Measurements from ENCODE around the gene RHOT2. TPM values are rescaled to one million over a fixed set of nuclear protein-coding genes. Genes with fewer than 3 reads are reported as not detected.
A peak's percentile ranks its signal among the peaks of the same experiment; 100 is the strongest.

The RHOT2 gene
- total RNA-seq, 1 experiment from 2014 or later, result 143 TPM

- Histone ChIP-seq H2AFZ (no peak overlapping the region), H3K27ac (no peak overlapping the region), H3K4me3 (no peak overlapping the region), H3K4me2 (no peak overlapping the region), H3K4me1 (replicated peaks; ENCODE audit: insufficient read depth) (peaks cover 14% of the 10 kb centered on the region; the same call in 1 of the 2 replicates), H3K36me3 (ENCODE audit: low read depth) (no peaks in the 10 kb centered on the region), H3K9me3 (ENCODE audit: insufficient read depth, low read depth) (no peaks in the 10 kb centered on the region), H3K79me2 (ENCODE audit: low read depth) (peaks cover 25% of the 10 kb centered on the region), H4K20me1 (ENCODE audit: insufficient read depth) (no peaks in the 10 kb centered on the region), H3K9me2 (ENCODE audit: insufficient read depth) (no peaks in the 10 kb centered on the region), H3K27me3 (ENCODE audit: insufficient read depth, low read depth) (no peaks in the 10 kb centered on the region), H3F3A (ENCODE audit: insufficient read depth, low read depth) (peaks cover 16% of the 10 kb centered on the region)
- intact Hi-C loops (cut with micrococcal nuclease; ENCODE audit: unreplicated experiment), result no loop called here
- POLR2A ChIA-PET (ENCODE audit: unreplicated experiment), result interaction anchor here (0.7 kb wide), 1 partner anchor 44 kb away, joined by 4 read pairs; no protein-coding TSS in a partner anchor
- DNase-seq, result no peak
- no peak for TF ChIP-seq EZH2 (IDR thresholded peaks at IDR 0.05; ENCODE audit: low read depth)
- TF ChIP-seq, protein P1, sequence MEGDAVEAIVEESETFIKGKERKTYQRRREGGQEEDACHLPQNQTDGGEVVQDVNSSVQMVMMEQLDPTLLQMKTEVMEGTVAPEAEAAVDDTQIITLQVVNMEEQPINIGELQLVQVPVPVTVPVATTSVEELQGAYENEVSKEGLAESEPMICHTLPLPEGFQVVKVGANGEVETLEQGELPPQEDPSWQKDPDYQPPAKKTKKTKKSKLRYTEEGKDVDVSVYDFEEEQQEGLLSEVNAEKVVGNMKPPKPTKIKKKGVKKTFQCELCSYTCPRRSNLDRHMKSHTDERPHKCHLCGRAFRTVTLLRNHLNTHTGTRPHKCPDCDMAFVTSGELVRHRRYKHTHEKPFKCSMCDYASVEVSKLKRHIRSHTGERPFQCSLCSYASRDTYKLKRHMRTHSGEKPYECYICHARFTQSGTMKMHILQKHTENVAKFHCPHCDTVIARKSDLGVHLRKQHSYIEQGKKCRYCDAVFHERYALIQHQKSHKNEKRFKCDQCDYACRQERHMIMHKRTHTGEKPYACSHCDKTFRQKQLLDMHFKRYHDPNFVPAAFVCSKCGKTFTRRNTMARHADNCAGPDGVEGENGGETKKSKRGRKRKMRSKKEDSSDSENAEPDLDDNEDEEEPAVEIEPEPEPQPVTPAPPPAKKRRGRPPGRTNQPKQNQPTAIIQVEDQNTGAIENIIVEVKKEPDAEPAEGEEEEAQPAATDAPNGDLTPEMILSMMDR (conservative IDR thresholded peaks at IDR 0.05), result no peak
- no TSS peak for BruUV-seq (replicated peaks)
- CTCF ChIA-PET, result interaction anchor here (0.5 kb wide), 1 partner anchor 46 kb away, joined by 3 read pairs; no protein-coding TSS in a partner anchor
Observed at GRCh38 chr16:638034-638543, 29.8 kb upstream of the RHOT2 start.

DNA sequence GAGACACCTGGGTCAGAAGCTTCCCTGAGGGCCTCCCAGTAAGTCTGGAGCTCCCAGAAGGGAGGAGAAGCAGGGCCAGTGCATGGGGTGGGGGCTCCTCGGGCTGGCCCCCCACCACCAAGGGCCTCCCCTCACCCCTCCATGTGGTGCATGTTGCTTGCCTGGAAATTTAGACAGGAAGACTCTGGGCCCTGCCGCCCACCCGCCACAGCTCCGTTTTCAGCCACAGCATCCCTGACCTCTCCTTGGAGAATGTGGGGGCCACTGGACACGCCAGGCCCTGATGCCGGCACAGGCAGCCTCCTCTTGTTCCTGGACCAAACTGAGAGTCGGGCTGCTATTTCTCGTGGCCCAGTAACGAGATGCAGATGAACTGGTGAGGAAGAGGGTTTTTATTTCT is 29.1 kb upstream of the RHOT2 start:
- Histone ChIP-seq H3F3A (ENCODE audit: insufficient read depth, low read depth) (peaks cover 16% of the 10 kb centered on the region), H4K20me1 (ENCODE audit: insufficient read depth) (no peaks in the 10 kb centered on the region), H3K4me1 (replicated peaks; ENCODE audit: insufficient read depth) (peaks cover 22% of the 10 kb centered on the region; the same call in 1 of the 2 replicates), H3K27ac (no peak overlapping the region), H3K79me2 (ENCODE audit: low read depth) (peaks cover 32% of the 10 kb centered on the region), H3K9me3 (ENCODE audit: insufficient read depth, low read depth) (no peaks in the 10 kb centered on the region), H3K36me3 (ENCODE audit: low read depth) (no peaks in the 10 kb centered on the region), H3K4me2 (no peak overlapping the region), H3K27me3 (ENCODE audit: insufficient read depth, low read depth) (no peaks in the 10 kb centered on the region), H2AFZ (no peak overlapping the region), H3K4me3 (no peak overlapping the region), H3K9me2 (ENCODE audit: insufficient read depth) (no peaks in the 10 kb centered on the region)
- no peak for DNase-seq
- ChIA-PET POLR2A (ENCODE audit: unreplicated experiment) (no interaction called here), CTCF (no interaction called here)
- TF ChIP-seq, protein P1 (conservative IDR thresholded peaks at IDR 0.05), result no peak
- TF ChIP-seq EZH2 (IDR thresholded peaks at IDR 0.05; ENCODE audit: low read depth), result no peak
- BruUV-seq (replicated peaks), result no TSS peak
- intact Hi-C loops (cut with micrococcal nuclease; ENCODE audit: unreplicated experiment), result no loop called here

DNA sequence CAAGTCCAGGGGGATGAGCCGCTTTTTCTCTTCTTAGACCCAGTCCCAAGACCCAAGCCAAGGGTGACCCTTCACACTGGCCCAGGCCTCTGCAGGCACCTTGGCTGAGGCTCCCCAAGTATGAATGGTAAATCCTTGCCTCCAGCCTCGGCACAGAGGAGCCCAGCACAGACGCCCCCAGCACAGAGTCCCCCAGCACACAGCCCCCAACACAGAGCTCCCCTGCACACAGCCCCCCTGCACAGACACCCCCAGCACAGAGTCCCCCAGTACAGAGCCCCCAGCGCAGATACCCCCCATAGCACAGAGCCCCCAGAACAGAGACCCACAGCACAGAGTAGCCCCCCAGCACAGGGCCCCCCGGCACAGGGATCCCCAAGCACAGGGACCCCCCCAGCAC is 27.3 kb upstream of the RHOT2 start:
- H4K20me1 ChIP-seq (ENCODE audit: insufficient read depth), result peaks cover 4% of the 10 kb centered on the region; the same call in 1 of the 2 replicates
- POLR2A ChIA-PET (ENCODE audit: unreplicated experiment), result interaction anchor here (0.6 kb wide), 1 partner anchor 60 kb away, joined by 3 read pairs; no protein-coding TSS in a partner anchor
- no peaks in the 10 kb centered on the region for H3K9me2 ChIP-seq (ENCODE audit: insufficient read depth)
- H3K4me2 ChIP-seq, result peak overlapping the region; percentile 97; the same call in 1 of the 2 replicates
- intact Hi-C loops (cut with micrococcal nuclease; ENCODE audit: unreplicated experiment), result loop anchor here (10.0 kb wide), 1 partner anchor 256 kb away; the partner anchor contains the start of gene PGAP6
- H3K27me3 ChIP-seq (ENCODE audit: insufficient read depth, low read depth), result no peaks in the 10 kb centered on the region
- no peaks in the 10 kb centered on the region for H3K9me3 ChIP-seq (ENCODE audit: insufficient read depth, low read depth)
- CTCF ChIA-PET, result no interaction called here
- no peak overlapping the region for H2AFZ ChIP-seq
- DNase-seq, result no peak
- no peaks in the 10 kb centered on the region for H3K36me3 ChIP-seq (ENCODE audit: low read depth)
- BruUV-seq (replicated peaks), result no TSS peak
- TF ChIP-seq, protein P1 (conservative IDR thresholded peaks at IDR 0.05), result no peak
- TF ChIP-seq EZH2 (IDR thresholded peaks at IDR 0.05; ENCODE audit: low read depth), result no peak
- no peak overlapping the region for H3K4me3 ChIP-seq
- peaks cover 33% of the 10 kb centered on the region for H3K79me2 ChIP-seq (ENCODE audit: low read depth)
- H3K27ac ChIP-seq, result no peak overlapping the region
- H3F3A ChIP-seq (ENCODE audit: insufficient read depth, low read depth), result peaks cover 29% of the 10 kb centered on the region
- H3K4me1 ChIP-seq (replicated peaks; ENCODE audit: insufficient read depth), result peaks cover 29% of the 10 kb centered on the region

Data from PC-9 (cell line).